Transverse colon (tissue), 4 donors: ENCODE measurements around the gene RFX2. TPM values are rescaled to one million over a fixed set of nuclear protein-coding genes. Genes with fewer than 3 reads are reported as not detected.
A peak's percentile ranks its signal among the peaks of the same experiment; 100 is the strongest.

Experiments used
- DNase-seq: peaks from one replicate; pipeline ENCODE4 v3.0.0-alpha.2; 2019
- H3K27ac ChIP-seq, 4 donors: fragments of 200-600 bp; sonication (generic); 2 replicates each; pipeline ENCODE4 v1.5.1; 2016 to 2018; ENCODE audit warnings: inconsistent platforms in 4 of 4
- H3K27me3 ChIP-seq: fragments of 200-600 bp; sonication (generic); 2 replicates; pipeline ENCODE4 v1.5.1; 2017; ENCODE audit warnings: inconsistent platforms
- H3K36me3 ChIP-seq, 4 donors: fragments of 200-600 bp; sonication (generic); 2 replicates each; pipeline ENCODE4 v1.5.1; 2017 to 2019; ENCODE audit warnings: inconsistent platforms in 4 of 4
- H3K4me1 ChIP-seq, 4 donors: fragments of 200-600 bp; sonication (generic); 2 replicates each; pipeline ENCODE4 v1.5.1; 2017 to 2020; ENCODE audit warnings: inconsistent platforms in 4 of 4
- H3K4me3 ChIP-seq, 4 donors: fragments of 200-600 bp; sonication (generic); 1 replicate in 1 of 4; 2 replicates in 3 of 4; pipeline versions ENCODE4 v1.5.1 to v1.6.1; 2017 to 2019; ENCODE audit warnings: inconsistent platforms in 4 of 4
- H3K9me3 ChIP-seq, 2 donors: fragments of 200-600 bp; sonication (generic); 2 replicates each; pipeline ENCODE4 v1.5.1; 2017 to 2019; ENCODE audit warnings: inconsistent platforms in 2 of 2
- EP300 ChIP-seq: sonication (generic); formaldehyde crosslinking; IDR thresholded peaks from one replicate; pipeline ENCODE4 v1.6.1; 2017; ENCODE audit warnings: antibody characterized with exemption, low read depth
- POLR2A ChIP-seq: fragments of 450-650 bp; IDR thresholded peaks from one replicate; pipeline ENCODE4 v1.6.1; 2016; ENCODE audit warnings: antibody characterized with exemption, mild to moderate bottlenecking, moderate library complexity
- POLR2AphosphoS5 ChIP-seq, 3 donors: sonication (generic); formaldehyde crosslinking; IDR thresholded peaks; one replicate each; pipeline ENCODE4 v1.6.1; 2016; ENCODE audit warnings: antibody characterized with exemption in 3 of 3
- WGBS, 2 donors: methylation state at CpG; one replicate each; pipeline ENCODE4 v1.1.5; 2018; ENCODE audit warnings: low coverage in 1 of 2; 5-methylcytosine and 5-hydroxymethylcytosine counted together
- in situ Hi-C, 4 donors: fragments of 200-750 bp; cut with MboI; loops; one replicate each; pipeline versions ENCODE4 v1.15.0 to v1.15.1; 2017; ENCODE audit warnings: low sequenced_read_pairs in 3 of 4, low pct_ligation_motif_present in 1 of 4, low pct_unique_long_range_greater_than_20kb in 1 of 4
- intact Hi-C: fragments of 100-400 bp; cut with DNase I; formaldehyde crosslinking; loops from one replicate; pipeline ENCODE4 v1.15.1; 2023; ENCODE audit warnings: low total_unique reads
- total RNA-seq, 4 donors: library from RNA; depleted of rRNA; stranded (reverse); fragments of >200 nt; gene quantifications; one replicate each; pipeline ENCODE4 v1.1.0, GENCODE V29; 2016
- TF ChIP-seq, protein P1 (sequence below), 5 experiments: fragments of 200-600 bp in 3 of 5; fragments of 450-650 bp in 2 of 5; sonication (generic) in 3 of 5; IDR thresholded peaks; 1 replicate in 2 of 5; 2 replicates in 3 of 5; pipeline ENCODE4 v1.5.1; 2016 to 2017; ENCODE audit warnings: antibody characterized with exemption in 5 of 5, inconsistent platforms in 3 of 5, mild to moderate bottlenecking in 2 of 5, moderate library complexity in 1 of 5

The RFX2 gene
- total RNA-seq, 4 donors from 2014 or later, result 6.1 to 57.5 (median 11.8) TPM

DNA sequence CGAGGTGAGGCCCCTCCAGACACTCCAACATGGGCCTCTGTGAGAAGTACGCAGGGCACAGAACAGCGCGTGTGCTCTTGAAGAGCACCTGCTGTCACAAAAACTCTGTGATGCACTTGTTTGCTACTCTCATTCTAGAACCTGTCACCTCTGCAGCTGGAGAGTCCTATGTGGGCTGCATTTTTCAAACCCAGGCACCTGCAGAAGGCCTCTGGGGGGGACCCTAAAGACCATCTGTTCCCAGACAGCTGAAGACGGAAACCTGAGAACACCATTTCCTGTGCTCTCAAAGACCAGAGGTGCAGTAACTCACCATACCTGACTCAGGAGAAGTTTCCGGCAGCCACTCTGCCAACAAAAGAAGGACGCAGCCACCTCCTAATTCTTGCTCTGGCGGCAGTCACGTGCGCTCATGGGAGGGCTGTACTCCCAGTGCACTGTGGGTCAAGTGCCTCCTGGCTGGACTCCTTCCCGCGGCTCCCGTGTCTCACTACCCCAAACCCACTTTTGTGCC is 160.5 kb downstream of the RFX2 start:
- Histone ChIP-seq H3K27ac (peak overlapping the region; percentile 74 to 89 (median 81)), H3K27me3 (no peaks in the 10 kb centered on the region), H3K36me3 (no peaks in the 10 kb centered on the region), H3K9me3 (no peaks in the 10 kb centered on the region), H3K4me1 (peaks cover 66 to 85% (median 81%) of the 10 kb centered on the region in 4 donors), H3K4me3 (no peak overlapping the region)
- in situ Hi-C loops, result no loop called here
- TF ChIP-seq, protein P1, sequence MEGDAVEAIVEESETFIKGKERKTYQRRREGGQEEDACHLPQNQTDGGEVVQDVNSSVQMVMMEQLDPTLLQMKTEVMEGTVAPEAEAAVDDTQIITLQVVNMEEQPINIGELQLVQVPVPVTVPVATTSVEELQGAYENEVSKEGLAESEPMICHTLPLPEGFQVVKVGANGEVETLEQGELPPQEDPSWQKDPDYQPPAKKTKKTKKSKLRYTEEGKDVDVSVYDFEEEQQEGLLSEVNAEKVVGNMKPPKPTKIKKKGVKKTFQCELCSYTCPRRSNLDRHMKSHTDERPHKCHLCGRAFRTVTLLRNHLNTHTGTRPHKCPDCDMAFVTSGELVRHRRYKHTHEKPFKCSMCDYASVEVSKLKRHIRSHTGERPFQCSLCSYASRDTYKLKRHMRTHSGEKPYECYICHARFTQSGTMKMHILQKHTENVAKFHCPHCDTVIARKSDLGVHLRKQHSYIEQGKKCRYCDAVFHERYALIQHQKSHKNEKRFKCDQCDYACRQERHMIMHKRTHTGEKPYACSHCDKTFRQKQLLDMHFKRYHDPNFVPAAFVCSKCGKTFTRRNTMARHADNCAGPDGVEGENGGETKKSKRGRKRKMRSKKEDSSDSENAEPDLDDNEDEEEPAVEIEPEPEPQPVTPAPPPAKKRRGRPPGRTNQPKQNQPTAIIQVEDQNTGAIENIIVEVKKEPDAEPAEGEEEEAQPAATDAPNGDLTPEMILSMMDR (IDR thresholded peaks at IDR 0.05), result no peak
- TF ChIP-seq POLR2AphosphoS5 (IDR thresholded peaks at IDR 0.05) (no peak), EP300 (no peak)
- intact Hi-C loops, result no loop called here
- no peak for DNase-seq
- 85% methylated on average over 13 of the region's 13 CpGs; no CpG with 5 or more reads in 1 of the 2 donors for WGBS, 2 donors

DNA sequence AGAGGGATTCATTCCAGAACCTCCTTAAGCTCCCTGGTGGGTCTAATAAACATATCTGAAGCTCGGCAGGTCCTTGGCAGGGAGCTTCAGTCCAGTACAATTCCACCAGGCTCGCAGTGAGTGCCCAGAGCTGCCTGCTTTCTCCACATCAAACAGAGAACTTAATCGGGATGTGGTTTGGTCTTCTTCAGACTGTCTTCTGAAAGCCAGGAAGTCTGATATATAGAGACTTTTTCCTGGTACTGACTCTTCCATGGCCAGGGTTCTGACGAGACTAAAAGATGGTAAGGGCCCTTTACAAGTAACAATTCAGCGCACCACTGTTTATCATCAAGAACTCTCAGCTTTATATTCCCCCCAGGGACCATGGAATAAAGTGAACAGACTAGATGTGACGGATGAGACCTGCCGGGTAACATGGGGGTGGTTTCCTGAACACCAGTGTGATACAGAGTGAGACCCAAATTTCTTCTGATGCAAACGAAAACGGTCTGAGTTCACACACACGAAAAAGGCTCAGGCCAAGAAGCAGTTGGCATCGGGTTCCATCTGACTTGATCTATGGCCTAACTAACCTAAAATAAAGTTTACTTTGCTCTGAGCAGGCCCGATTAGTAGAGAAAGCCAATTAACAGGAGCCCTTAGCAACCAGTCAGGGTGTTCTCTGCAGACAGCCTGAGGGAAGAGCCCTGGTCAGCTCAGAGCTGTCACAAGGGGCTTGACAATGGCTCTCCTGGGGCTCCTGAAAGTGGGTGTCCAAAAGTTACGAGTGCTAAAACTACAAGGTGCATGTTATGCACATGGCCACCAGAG is 161.3 kb downstream of the RFX2 start:
- in situ Hi-C loops (no loop called here), intact Hi-C loops (no loop called here)
- no peaks in the 10 kb centered on the region for H3K27me3 ChIP-seq
- TF ChIP-seq POLR2AphosphoS5 (IDR thresholded peaks at IDR 0.05), result peak in 2 of 3 donors; percentile 20 to 26
- TF ChIP-seq, protein P1 (IDR thresholded peaks at IDR 0.05), result no peak
- no peak for TF ChIP-seq POLR2A
- peak; percentile 32 for TF ChIP-seq EP300
- H3K27ac ChIP-seq, result peak overlapping the region; percentile 74 to 89 (median 81)
- no peaks in the 10 kb centered on the region for H3K9me3 ChIP-seq
- WGBS, 2 donors, result 53 to 57% methylated on average over 8 to 13 of the region's 13 CpGs
- no peaks in the 10 kb centered on the region for H3K36me3 ChIP-seq
- H3K4me1 ChIP-seq, result peaks cover 60 to 83% (median 73%) of the 10 kb centered on the region in 4 donors
- no peak for DNase-seq
- H3K4me3 ChIP-seq, result no peak overlapping the region

DNA sequence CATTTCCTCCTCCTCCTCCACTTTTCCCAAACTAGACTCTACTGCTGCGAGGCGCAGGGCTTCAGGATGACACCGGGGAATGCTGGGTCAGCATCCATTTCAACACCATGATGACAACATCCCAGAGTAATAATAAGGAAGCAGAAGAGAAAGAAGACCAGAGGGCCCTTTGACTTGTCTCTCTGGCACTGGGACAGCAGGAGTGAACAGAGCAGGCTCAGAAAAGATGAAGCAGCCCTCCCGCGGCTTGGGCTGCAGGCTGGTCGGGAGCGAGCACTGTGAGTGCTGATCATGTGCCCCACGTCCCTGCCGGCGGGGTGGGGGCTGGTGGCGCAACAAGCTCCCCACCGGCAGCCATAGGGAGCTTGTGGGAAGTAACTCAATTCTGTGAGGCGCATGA is 162.9 kb downstream of the RFX2 start:
- in situ Hi-C loops (no loop called here), intact Hi-C loops (no loop called here)
- peak; percentile 64 for DNase-seq
- Histone ChIP-seq H3K36me3 (no peaks in the 10 kb centered on the region), H3K4me3 (no peak overlapping the region), H3K27me3 (no peaks in the 10 kb centered on the region), H3K27ac (peak overlapping the region; percentile 74 to 89 (median 81)), H3K4me1 (peaks cover 54 to 82% (median 67%) of the 10 kb centered on the region in 4 donors), H3K9me3 (no peaks in the 10 kb centered on the region)
- 33 to 78% methylated on average over 3 to 11 of the region's 13 CpGs for WGBS, 2 donors
- TF ChIP-seq POLR2A, result no peak
- TF ChIP-seq, protein P1 (IDR thresholded peaks at IDR 0.05), result no peak
- peak in 2 of 3 donors; percentile 22 to 48 for TF ChIP-seq POLR2AphosphoS5 (IDR thresholded peaks at IDR 0.05)
- TF ChIP-seq EP300, result no peak

DNA sequence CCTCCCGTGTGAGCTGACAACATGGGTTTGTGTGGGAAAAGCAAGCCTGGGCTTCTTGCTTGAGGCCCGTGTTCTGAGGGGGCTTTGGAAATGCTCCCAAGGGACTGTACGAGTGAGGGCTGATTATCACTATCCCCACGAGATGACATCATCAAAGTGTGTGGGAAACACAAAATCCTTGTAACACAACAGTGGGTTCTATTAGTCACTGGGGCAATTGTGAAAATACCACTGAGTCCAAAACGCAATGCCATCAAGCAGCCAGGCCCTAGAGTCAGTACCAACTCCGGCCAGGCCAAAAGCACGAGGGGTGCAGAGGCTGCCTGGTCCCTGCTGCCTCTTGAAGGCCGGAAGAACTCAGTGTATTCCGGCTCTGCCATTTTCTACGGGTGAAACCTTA is 166.7 kb downstream of the RFX2 start:
- in situ Hi-C loops (no loop called here), intact Hi-C loops (no loop called here)
- Histone ChIP-seq H3K4me3 (no peak overlapping the region), H3K27me3 (no peaks in the 10 kb centered on the region), H3K27ac (peak overlapping the region; percentile 17 to 78 (median 66)), H3K4me1 (peaks cover 21 to 53% (median 35%) of the 10 kb centered on the region in 4 donors), H3K9me3 (no peaks in the 10 kb centered on the region), H3K36me3 (peaks cover 0 to 12% (median 5%) of the 10 kb centered on the region in 4 donors)
- no peak for TF ChIP-seq EP300
- TF ChIP-seq, protein P1 (IDR thresholded peaks at IDR 0.05), result no peak
- TF ChIP-seq POLR2AphosphoS5 (IDR thresholded peaks at IDR 0.05), result no peak
- TF ChIP-seq POLR2A, result no peak
- DNase-seq, result no peak
- WGBS, 2 donors, result 66% methylated on average over 10 of the region's 10 CpGs; no CpG with 5 or more reads in 1 of the 2 donors
